OCI-LY1 (cell line): ENCODE measurements around the gene PRKCA.

Experiments
- H2AFZ ChIP-seq: fragments of 200-600 bp; sonication (generic), shearing (Covaris generic); 2 replicates; pipeline ENCODE4 v1.6.0; 2014; ENCODE audit warnings: antibody characterized with exemption, mild to moderate bottlenecking, low read length
- H3F3A ChIP-seq: fragments of 200-600 bp; sonication (generic), shearing (Covaris generic); 2 replicates; pipeline ENCODE4 v1.6.0; 2014; ENCODE audit warnings: mild to moderate bottlenecking, antibody characterized with exemption, low read length, moderate library complexity; ENCODE audit not compliant: insufficient read depth
- H3K27ac ChIP-seq: fragments of 200-600 bp; sonication (generic); 2 replicates; pipeline ENCODE4 v1.5.1; 2014; ENCODE audit warnings: low read length, mixed run types, mild to moderate bottlenecking, low read depth; ENCODE audit not compliant: poor library complexity, severe bottlenecking
- H3K27me3 ChIP-seq: fragments of 200-600 bp; sonication (generic); 2 replicates; pipeline ENCODE4 v1.6.0; 2014; ENCODE audit warnings: antibody characterized with exemption, mild to moderate bottlenecking, low read length, moderate library complexity; ENCODE audit not compliant: insufficient read depth
- H3K36me3 ChIP-seq: fragments of 200-600 bp; sonication (generic); 2 replicates; pipeline ENCODE4 v1.6.1; 2014; ENCODE audit warnings: mild to moderate bottlenecking, antibody characterized with exemption, low read length, moderate library complexity, mixed read lengths; ENCODE audit not compliant: insufficient read depth
- H3K4me1 ChIP-seq: fragments of 200-600 bp; sonication (generic); 2 replicates; pipeline ENCODE4 v1.5.1; 2014; ENCODE audit warnings: mild to moderate bottlenecking, low read length, moderate library complexity; ENCODE audit not compliant: insufficient read depth, severe bottlenecking
- H3K4me2 ChIP-seq: fragments of 200-600 bp; sonication (generic), shearing (Covaris generic); 2 replicates; pipeline ENCODE4 v1.6.1; 2014; ENCODE audit warnings: low read length
- H3K4me3 ChIP-seq: fragments of 200-600 bp; sonication (generic); 2 replicates; pipeline ENCODE4 v1.5.1; 2014; ENCODE audit warnings: low read length, low read depth, mild to moderate bottlenecking, mixed read lengths; ENCODE audit not compliant: poor library complexity, severe bottlenecking
- H3K79me2 ChIP-seq: fragments of 200-600 bp; shearing (Covaris generic); 2 replicates; pipeline ENCODE4 v1.6.1; 2016; ENCODE audit warnings: mixed run types, low read length, mixed read lengths; ENCODE audit not compliant: insufficient read depth
- H3K9ac ChIP-seq: fragments of 200-600 bp; sonication (generic), shearing (Covaris generic); 2 replicates; pipeline ENCODE4 v1.6.1; 2014; ENCODE audit warnings: mild to moderate bottlenecking, low read length, mixed read lengths
- H3K9me2 ChIP-seq: fragments of 200-600 bp; sonication (generic), shearing (Covaris generic); 2 replicates; pipeline ENCODE4 v1.6.1; 2014; ENCODE audit warnings: low read depth, mild to moderate bottlenecking, low read length, mixed read lengths
- H3K9me3 ChIP-seq: fragments of 200-600 bp; shearing (Covaris generic); 2 replicates; pipeline ENCODE4 v1.6.1; 2014; ENCODE audit warnings: low read length, mixed read lengths
- H4K20me1 ChIP-seq: fragments of 200-600 bp; sonication (generic), shearing (Covaris generic); 2 replicates; pipeline ENCODE4 v1.6.0; 2016; ENCODE audit warnings: mild to moderate bottlenecking, low read length; ENCODE audit not compliant: insufficient read depth
- EZH2 ChIP-seq: fragments of 200-600 bp; sonication (generic), shearing (Covaris generic); IDR thresholded peaks from 2 replicates; pipeline ENCODE4 v1.8.0; 2017; ENCODE audit warnings: borderline replicate concordance, mixed run types, mild to moderate bottlenecking, antibody characterized with exemption, low read length, moderate library complexity, mixed read lengths
- TF ChIP-seq, protein P1 (sequence below): fragments of 200-600 bp; sonication (generic), shearing (Covaris generic); IDR thresholded peaks from 2 replicates; pipeline ENCODE4 v1.5.1; 2017; ENCODE audit warnings: mild to moderate bottlenecking, antibody characterized with exemption, low read length, moderate library complexity, mixed read lengths

The PRKCA gene

GRCh38 chr17:66635386-66636045 is 333.1 kb downstream of the PRKCA start:
- Histone ChIP-seq H2AFZ (no peak overlapping the region), H3K4me3 (no peak overlapping the region), H3F3A (no peaks in the 10 kb centered on the region), H3K36me3 (0 out of 2 replicates have a peak, but pooled peaks cover 4% of the 10 kb centered on the region), H3K27me3 (no peaks in the 10 kb centered on the region), H4K20me1 (no peaks in the 10 kb centered on the region), H3K4me1 (peaks cover 24% of the 10 kb centered on the region), H3K4me2 (no peak overlapping the region), H3K9ac (no peak overlapping the region), H3K9me3 (no peaks in the 10 kb centered on the region), H3K79me2 (no peaks in the 10 kb centered on the region), H3K9me2 (no peaks in the 10 kb centered on the region), H3K27ac (no peak overlapping the region)
- TF ChIP-seq, protein P1, sequence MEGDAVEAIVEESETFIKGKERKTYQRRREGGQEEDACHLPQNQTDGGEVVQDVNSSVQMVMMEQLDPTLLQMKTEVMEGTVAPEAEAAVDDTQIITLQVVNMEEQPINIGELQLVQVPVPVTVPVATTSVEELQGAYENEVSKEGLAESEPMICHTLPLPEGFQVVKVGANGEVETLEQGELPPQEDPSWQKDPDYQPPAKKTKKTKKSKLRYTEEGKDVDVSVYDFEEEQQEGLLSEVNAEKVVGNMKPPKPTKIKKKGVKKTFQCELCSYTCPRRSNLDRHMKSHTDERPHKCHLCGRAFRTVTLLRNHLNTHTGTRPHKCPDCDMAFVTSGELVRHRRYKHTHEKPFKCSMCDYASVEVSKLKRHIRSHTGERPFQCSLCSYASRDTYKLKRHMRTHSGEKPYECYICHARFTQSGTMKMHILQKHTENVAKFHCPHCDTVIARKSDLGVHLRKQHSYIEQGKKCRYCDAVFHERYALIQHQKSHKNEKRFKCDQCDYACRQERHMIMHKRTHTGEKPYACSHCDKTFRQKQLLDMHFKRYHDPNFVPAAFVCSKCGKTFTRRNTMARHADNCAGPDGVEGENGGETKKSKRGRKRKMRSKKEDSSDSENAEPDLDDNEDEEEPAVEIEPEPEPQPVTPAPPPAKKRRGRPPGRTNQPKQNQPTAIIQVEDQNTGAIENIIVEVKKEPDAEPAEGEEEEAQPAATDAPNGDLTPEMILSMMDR = no peak
- TF ChIP-seq EZH2 = no peak

DNA sequence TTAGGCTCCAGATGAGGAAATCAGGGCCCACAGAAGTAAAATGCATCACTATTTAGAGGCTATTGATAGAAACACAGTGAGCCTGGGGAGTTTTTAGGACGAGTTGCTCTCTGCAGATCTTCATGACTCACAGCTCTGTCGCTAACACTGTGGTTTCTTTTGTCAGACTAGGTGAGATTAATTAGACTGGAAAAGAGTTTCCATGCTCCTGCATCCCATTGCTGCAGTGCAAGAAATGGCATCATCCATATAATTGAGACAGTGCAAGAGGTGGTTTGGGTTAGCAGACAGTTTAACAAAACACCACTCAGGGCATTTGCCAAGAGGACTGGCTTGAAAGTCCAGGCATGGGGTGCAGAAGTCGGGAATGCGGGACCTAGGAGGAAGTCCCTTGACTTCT is 333.7 kb downstream of the PRKCA start:
- H3K79me2 ChIP-seq = no peaks in the 10 kb centered on the region
- no peak overlapping the region for H3K4me2 ChIP-seq
- no peak overlapping the region for H3K4me3 ChIP-seq
- no peak overlapping the region for H3K27ac ChIP-seq
- H3K9me3 ChIP-seq = no peaks in the 10 kb centered on the region
- H3K4me1 ChIP-seq = peaks cover 24% of the 10 kb centered on the region
- H3K27me3 ChIP-seq = no peaks in the 10 kb centered on the region
- no peaks in the 10 kb centered on the region for H3K9me2 ChIP-seq
- H2AFZ ChIP-seq = no peak overlapping the region
- H4K20me1 ChIP-seq = no peaks in the 10 kb centered on the region
- H3K36me3 ChIP-seq = peaks cover 4% of the 10 kb centered on the region; the same call in 1 of the 2 replicates
- TF ChIP-seq, protein P1 = no peak
- TF ChIP-seq EZH2 = no peak
- no peaks in the 10 kb centered on the region for H3F3A ChIP-seq
- H3K9ac ChIP-seq = no peak overlapping the region

DNA sequence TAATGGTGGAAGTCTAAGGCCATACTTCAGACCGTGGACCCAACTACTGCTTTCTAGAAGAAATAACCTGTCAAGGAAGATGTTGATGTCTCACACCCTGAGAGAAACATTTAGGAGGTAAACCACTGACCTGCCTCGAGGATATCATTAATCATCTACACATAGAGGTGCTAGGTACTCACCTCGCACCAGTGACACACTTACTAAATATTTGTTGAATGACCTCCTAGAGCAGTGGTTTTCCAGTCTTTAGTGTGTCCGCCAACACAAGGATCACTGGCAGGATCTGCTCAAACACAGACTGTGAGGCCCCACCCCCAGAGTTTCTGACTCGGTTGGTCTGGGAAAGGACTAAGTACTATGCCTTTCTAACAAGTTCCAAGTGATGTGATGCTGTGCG is 335.1 kb downstream of the PRKCA start:
- H3K79me2 ChIP-seq = no peaks in the 10 kb centered on the region
- H3K27me3 ChIP-seq = no peaks in the 10 kb centered on the region
- H3K9ac ChIP-seq = no peak overlapping the region
- no peaks in the 10 kb centered on the region for H3K9me3 ChIP-seq
- no peaks in the 10 kb centered on the region for H3F3A ChIP-seq
- H3K27ac ChIP-seq = no peak overlapping the region
- no peak for TF ChIP-seq EZH2
- TF ChIP-seq, protein P1 = no peak
- H3K9me2 ChIP-seq = no peaks in the 10 kb centered on the region
- no peak overlapping the region for H3K4me3 ChIP-seq
- H3K4me2 ChIP-seq = no peak overlapping the region
- H4K20me1 ChIP-seq = no peaks in the 10 kb centered on the region
- H2AFZ ChIP-seq = no peak overlapping the region
- peaks cover 13% of the 10 kb centered on the region for H3K36me3 ChIP-seq
- peaks cover 22% of the 10 kb centered on the region for H3K4me1 ChIP-seq
